Right lobe of liver (tissue), 6 donors: ENCODE data around the gene CREB5. TPM values are rescaled to one million over a fixed set of nuclear protein-coding genes. Genes with fewer than 3 reads are reported as not detected.

Experiments used
- ATAC-seq, 4 donors: fragments of 200-7000 bp; cut with Tn5 transposase; one replicate each; pipeline ENCODE4 v1.9.1; 2020; ENCODE audit warnings: mild to moderate bottlenecking in 4 of 4, moderate library complexity in 4 of 4
- DNase-seq, 3 donors: peaks; one replicate each; pipeline ENCODE4 v3.0.0-alpha.2; 2020
- H3K27ac ChIP-seq, 3 donors: fragments of 200-600 bp; one replicate each; pipeline ENCODE4 v1.8.0; 2022
- H3K27me3 ChIP-seq, 2 donors: fragments of 200-600 bp; one replicate each; pipeline ENCODE4 v1.8.0; 2022
- H3K36me3 ChIP-seq, 4 donors: fragments of 200-600 bp; sonication (generic) in 1 of 4; one replicate each; pipeline versions ENCODE4 v1.5.1 to v1.8.0; 2017 to 2022; ENCODE audit warnings: control low read depth in 1 of 4
- H3K4me1 ChIP-seq, 4 donors: fragments of 200-600 bp; sonication (generic) in 1 of 4; one replicate each; pipeline versions ENCODE4 v1.5.1 to v1.8.0; 2017 to 2022; ENCODE audit warnings: control low read depth in 1 of 4
- H3K4me3 ChIP-seq, 3 donors: fragments of 200-600 bp; one replicate each; pipeline ENCODE4 v1.8.0; 2022
- H3K9me3 ChIP-seq, 4 donors: fragments of 200-600 bp; sonication (generic) in 1 of 4; one replicate each; pipeline versions ENCODE4 v1.5.1 to v1.8.0; 2017 to 2022; ENCODE audit warnings: control low read depth in 1 of 4
- CTCF ChIP-seq, 4 donors: fragments of 200-600 bp in 3 of 4; fragments of 450-650 bp in 1 of 4; IDR thresholded peaks; one replicate each; pipeline versions ENCODE4 v1.5.1 to v1.8.0; 2016 to 2022; ENCODE audit warnings: antibody characterized with exemption in 4 of 4, mild to moderate bottlenecking in 2 of 4
- POLR2A ChIP-seq: fragments of 450-650 bp; IDR thresholded peaks from one replicate; pipeline ENCODE4 v1.6.1; 2017; ENCODE audit warnings: antibody characterized with exemption, mild to moderate bottlenecking
- WGBS: methylation state at CpG from one replicate; pipeline ENCODE4 v1.1.6; 2018; ENCODE audit warnings: low coverage, low lambda C conversion rate; ENCODE audit not compliant: insufficient coverage; ENCODE audit errors: missing lambda C conversion rate; 5-methylcytosine and 5-hydroxymethylcytosine counted together
- intact Hi-C, 2 donors: fragments of 100-400 bp; cut with DNase I; formaldehyde crosslinking; loops; one replicate each; pipeline versions ENCODE4 v1.11.2 to v1.14.1; 2022
- total RNA-seq, 6 experiments: library from RNA; depleted of rRNA in 2 of 6; stranded (reverse); fragments of >200 nt in 2 of 6; fragmentation: NEBNext Ultra II Directional in 3 of 6; extraction: Animal tissue kit (Norgen Biotek cat#: 25700) in 3 of 6; gene quantifications; one replicate each; pipeline versions ENCODE4 v1.1.0 to v1.2.4, GENCODE V29; 2016 to 2023
- donor health status: DM: no; HTN: yes; CAD: no.
- donor health status: DM: no; HTN: no; CAD: no.
- donor health status: DM: no; HTN: no; CAD: no.
- donor health status: DM: no; HTN: yes; CAD: no.
- donor health status: DM: no; HTN: yes; CAD: no.

Gene CREB5
- total RNA-seq, 6 experiments from 2014 or later, result 0.48 to 6.3 (median 1.4) TPM

GRCh38 chr7:28640001-28640400, 227.7 kb downstream of the CREB5 start:
- Histone ChIP-seq H3K36me3 (no peaks in the 10 kb centered on the region), H3K4me3 (no peak overlapping the region), H3K27me3 (no peaks in the 10 kb centered on the region), H3K27ac (no peak overlapping the region), H3K9me3 (no peaks in the 10 kb centered on the region), H3K4me1 (no peaks in the 10 kb centered on the region)
- intact Hi-C loops, result no loop called here
- DNase-seq, result no peak
- 68% methylated on average over 2 of the region's 2 CpGs for WGBS
- TF ChIP-seq CTCF (IDR thresholded peaks at IDR 0.05) (no peak), POLR2A (no peak)
- no peak for ATAC-seq

GRCh38 chr7:28641752-28642545, 229.6 kb downstream of the CREB5 start:
- no peaks in the 10 kb centered on the region for H3K9me3 ChIP-seq
- ATAC-seq (no peak), DNase-seq (no peak)
- H3K27ac ChIP-seq, result no peak overlapping the region
- no peaks in the 10 kb centered on the region for H3K36me3 ChIP-seq
- TF ChIP-seq CTCF (IDR thresholded peaks at IDR 0.05) (no peak), POLR2A (no peak)
- H3K4me1 ChIP-seq, result no peaks in the 10 kb centered on the region
- intact Hi-C loops, result no loop called here
- H3K27me3 ChIP-seq, result no peaks in the 10 kb centered on the region
- 70% methylated on average over 11 of the region's 11 CpGs for WGBS
- H3K4me3 ChIP-seq, result no peak overlapping the region

GRCh38 chr7:28643188-28643569, 230.9 kb downstream of the CREB5 start:
- Histone ChIP-seq H3K4me1 (no peaks in the 10 kb centered on the region), H3K27ac (no peak overlapping the region), H3K9me3 (no peaks in the 10 kb centered on the region), H3K27me3 (no peaks in the 10 kb centered on the region), H3K36me3 (no peaks in the 10 kb centered on the region), H3K4me3 (no peak overlapping the region)
- DNase-seq (no peak), ATAC-seq (no peak)
- 60% methylated on average over 1 of the region's 1 CpG for WGBS
- intact Hi-C loops, result no loop called here
- TF ChIP-seq POLR2A (no peak), CTCF (IDR thresholded peaks at IDR 0.05) (no peak)

GRCh38 chr7:28643584-28644340, 231.4 kb downstream of the CREB5 start:
- no peak for TF ChIP-seq CTCF (IDR thresholded peaks at IDR 0.05)
- TF ChIP-seq POLR2A, result no peak
- Histone ChIP-seq H3K27me3 (no peaks in the 10 kb centered on the region), H3K36me3 (no peaks in the 10 kb centered on the region), H3K9me3 (no peaks in the 10 kb centered on the region), H3K4me1 (no peaks in the 10 kb centered on the region), H3K27ac (no peak overlapping the region), H3K4me3 (no peak overlapping the region)
- no peak for DNase-seq
- no peak for ATAC-seq
- WGBS, result 21% methylated on average over 2 of the region's 3 CpGs
- intact Hi-C loops, result no loop called here
